Iris pigment epithelial cell (primary cell): ENCODE measurements around the gene SLC25A19.
"Not testable (repeated sequence)": the region's sequence is repeated elsewhere in the genome, so short reads cannot be mapped to it uniquely, and the experiment has no call there.

Experiments
- DNase-seq: peaks from one replicate; pipeline ENCODE4 v3.0.0-alpha.2; 2011; ENCODE audit warnings: low read depth

The SLC25A19 gene

GRCh38 chr17:75301502-75302206, 12.4 kb upstream of the SLC25A19 start:
- no peak for DNase-seq

- DNase-seq: no peak
Measured at GRCh38 chr17:75301049-75301448, 11.8 kb upstream of the SLC25A19 start.

GRCh38 chr17:75300280-75300679, 11.0 kb upstream of the SLC25A19 start:
- DNase-seq: no peak

GRCh38 chr17:75295201-75296158, 6.2 kb upstream of the SLC25A19 start:
- no peak for DNase-seq

- DNase-seq: not testable (repeated sequence)
Measured at GRCh38 chr17:75292810-75293448, 3.7 kb upstream of the SLC25A19 start.

GRCh38 chr17:75289832-75290337, 652 bp upstream of the SLC25A19 start:
- peak; percentile 66 for DNase-seq

- no peak for DNase-seq
Measured at GRCh38 chr17:75288770-75289114, 491 bp downstream of the SLC25A19 start.

GRCh38 chr17:75288359-75288758, 874 bp downstream of the SLC25A19 start:
- no peak for DNase-seq

- no peak for DNase-seq
Measured at GRCh38 chr17:75287221-75287620, 2.0 kb downstream of the SLC25A19 start.

GRCh38 chr17:75285123-75285522, 4.1 kb downstream of the SLC25A19 start:
- DNase-seq: no peak

- not testable (repeated sequence) for DNase-seq
Measured at GRCh38 chr17:75280189-75280588, 9.0 kb downstream of the SLC25A19 start.

GRCh38 chr17:75277664-75278071, 11.6 kb downstream of the SLC25A19 start:
- peak; percentile 30 for DNase-seq

- peak; percentile 82 for DNase-seq
Measured at GRCh38 chr17:75273977-75274708, 15.1 kb downstream of the SLC25A19 start.

GRCh38 chr17:75272848-75273184, 16.4 kb downstream of the SLC25A19 start:
- no peak for DNase-seq

GRCh38 chr17:75271955-75272847, 17.0 kb downstream of the SLC25A19 start:
- peak; percentile 16 for DNase-seq

- peak; percentile 35 for DNase-seq
Measured at GRCh38 chr17:75271233-75271954, 17.8 kb downstream of the SLC25A19 start.

- peak; percentile 62 for DNase-seq
Measured at GRCh38 chr17:75270966-75271232, 18.3 kb downstream of the SLC25A19 start, which contains the start of gene MIF4GD. Gene MIF4GD (minus strand): TSS chr17:75271231. CDS start chr17:75270195, 1,036 bp downstream.

- peak; percentile 81 for DNase-seq
Measured at GRCh38 chr17:75270218-75270965, 18.8 kb downstream of the SLC25A19 start.

- DNase-seq: no peak
Measured at GRCh38 chr17:75269844-75270217, 19.4 kb downstream of the SLC25A19 start.
